ENCODE data around the gene ATXN10.

DNA sequence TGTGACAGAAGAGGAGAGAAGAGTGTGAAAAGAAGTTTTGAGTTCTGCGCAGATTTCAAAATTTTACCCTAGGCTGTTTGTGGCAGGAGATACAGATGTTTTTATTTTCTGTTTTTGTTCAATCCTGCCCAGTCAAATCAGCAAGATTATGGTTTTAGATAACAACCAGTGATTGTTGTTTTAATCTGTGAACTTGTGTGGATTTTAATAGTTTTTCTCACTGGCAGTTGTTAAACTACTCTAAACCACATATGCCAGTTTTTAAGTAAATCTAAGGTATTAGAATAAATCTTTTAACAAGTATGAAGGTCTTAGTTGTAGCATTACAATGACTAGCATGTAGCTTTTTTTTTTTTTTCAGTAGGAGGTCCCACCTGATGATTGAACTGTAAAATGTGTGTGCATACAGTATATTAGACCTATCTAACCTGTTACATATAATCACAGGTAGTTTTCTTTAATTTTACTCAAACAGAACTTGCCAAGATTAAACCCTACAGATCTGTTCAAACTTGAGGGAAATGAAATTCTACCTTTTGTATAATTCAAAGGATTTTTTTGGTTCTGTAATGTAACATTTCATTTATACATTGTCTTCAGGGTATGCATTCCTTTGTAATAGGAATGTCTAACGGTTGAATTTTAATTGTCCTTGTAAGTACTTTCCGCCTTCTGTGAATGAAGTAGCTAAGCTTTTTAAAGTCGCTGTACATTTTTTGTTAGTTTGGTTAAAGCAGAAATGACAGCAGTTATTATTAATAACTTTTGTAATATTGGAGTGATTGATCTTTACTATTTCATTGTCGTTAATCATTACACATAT lies 13.3 kb downstream of the ATXN10 start:
- TF ChIP-seq, protein P1, sequence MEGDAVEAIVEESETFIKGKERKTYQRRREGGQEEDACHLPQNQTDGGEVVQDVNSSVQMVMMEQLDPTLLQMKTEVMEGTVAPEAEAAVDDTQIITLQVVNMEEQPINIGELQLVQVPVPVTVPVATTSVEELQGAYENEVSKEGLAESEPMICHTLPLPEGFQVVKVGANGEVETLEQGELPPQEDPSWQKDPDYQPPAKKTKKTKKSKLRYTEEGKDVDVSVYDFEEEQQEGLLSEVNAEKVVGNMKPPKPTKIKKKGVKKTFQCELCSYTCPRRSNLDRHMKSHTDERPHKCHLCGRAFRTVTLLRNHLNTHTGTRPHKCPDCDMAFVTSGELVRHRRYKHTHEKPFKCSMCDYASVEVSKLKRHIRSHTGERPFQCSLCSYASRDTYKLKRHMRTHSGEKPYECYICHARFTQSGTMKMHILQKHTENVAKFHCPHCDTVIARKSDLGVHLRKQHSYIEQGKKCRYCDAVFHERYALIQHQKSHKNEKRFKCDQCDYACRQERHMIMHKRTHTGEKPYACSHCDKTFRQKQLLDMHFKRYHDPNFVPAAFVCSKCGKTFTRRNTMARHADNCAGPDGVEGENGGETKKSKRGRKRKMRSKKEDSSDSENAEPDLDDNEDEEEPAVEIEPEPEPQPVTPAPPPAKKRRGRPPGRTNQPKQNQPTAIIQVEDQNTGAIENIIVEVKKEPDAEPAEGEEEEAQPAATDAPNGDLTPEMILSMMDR (IDR thresholded peaks at IDR 0.05): no peak
- TF ChIP-seq POLR2A (IDR thresholded peaks at IDR 0.05): no peak

All from esophagus squamous epithelium (tissue), 4 donors.